Activated naive CD4-positive, alpha-beta T cell treated with anti-CD3 and anti-CD28 coated beads, Interleukin-2, amount 50 U/mL, for 24 hours (primary cell): ENCODE measurements around the gene CCR6.

Source experiments
- H3K27ac Mint-ChIP-seq: one replicate; pipeline ENCODE4 v1.8.0; 2021; ENCODE audit warnings: mild to moderate bottlenecking, mixed read lengths
- H3K27me3 Mint-ChIP-seq: one replicate; pipeline ENCODE4 v1.8.0; 2021; ENCODE audit warnings: mixed read lengths
- H3K36me3 Mint-ChIP-seq: one replicate; pipeline ENCODE4 v1.8.0; 2021; ENCODE audit warnings: mixed read lengths
- H3K4me1 Mint-ChIP-seq: one replicate; pipeline ENCODE4 v1.8.0; 2021; ENCODE audit warnings: mixed read lengths
- H3K4me3 Mint-ChIP-seq: one replicate; pipeline ENCODE4 v1.8.0; 2021; ENCODE audit warnings: mild to moderate bottlenecking, mixed read lengths
- H3K9me3 Mint-ChIP-seq: one replicate; pipeline ENCODE4 v1.8.0; 2021; ENCODE audit warnings: mixed read lengths

The CCR6 gene

DNA sequence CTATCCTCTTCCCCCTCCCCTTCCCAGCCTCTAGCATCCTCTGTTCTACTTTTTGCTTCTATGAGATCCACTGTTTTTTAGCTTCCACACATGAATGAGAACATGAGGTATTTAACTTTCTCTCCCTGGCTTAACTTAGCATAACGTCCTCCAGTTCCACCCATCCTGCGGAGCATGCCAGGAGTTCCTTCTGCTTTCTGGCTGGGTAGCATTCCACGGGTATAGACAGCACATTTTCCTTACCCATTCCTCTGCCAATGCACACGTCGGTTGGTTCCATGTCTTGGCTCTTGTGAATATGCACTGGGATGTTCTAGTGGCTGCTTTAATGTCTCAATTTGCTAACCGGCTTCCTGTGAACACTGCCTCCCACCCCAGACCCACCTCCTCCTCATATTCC is 13.2 kb upstream of the CCR6 start:
- peaks cover 11% of the 10 kb centered on the region for H3K4me1 Mint-ChIP-seq
- no peak overlapping the region for H3K4me3 Mint-ChIP-seq
- H3K27me3 Mint-ChIP-seq = no peaks in the 10 kb centered on the region
- no peak overlapping the region for H3K27ac Mint-ChIP-seq
- no peaks in the 10 kb centered on the region for H3K9me3 Mint-ChIP-seq
- H3K36me3 Mint-ChIP-seq = no peaks in the 10 kb centered on the region

DNA sequence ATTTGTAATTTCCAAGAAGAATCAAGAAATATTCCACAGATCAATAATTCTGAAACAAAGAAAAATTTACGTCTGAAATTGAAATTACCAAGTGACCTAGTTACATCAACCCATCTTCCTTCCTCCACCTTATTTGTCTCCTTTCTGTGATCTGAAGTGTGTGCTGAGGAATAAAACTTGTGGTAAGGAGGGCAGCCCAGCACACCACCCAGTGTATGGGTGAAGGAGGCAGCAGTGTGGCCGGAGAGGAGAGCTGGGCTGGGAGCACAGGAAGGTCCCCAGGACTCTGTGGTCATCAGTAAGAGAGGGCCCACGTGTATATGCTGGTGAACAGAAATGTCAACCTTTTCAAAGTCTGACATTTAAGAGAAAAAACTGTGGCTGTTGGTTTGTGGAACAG is 11.3 kb upstream of the CCR6 start:
- peaks cover 11% of the 10 kb centered on the region for H3K4me1 Mint-ChIP-seq

DNA sequence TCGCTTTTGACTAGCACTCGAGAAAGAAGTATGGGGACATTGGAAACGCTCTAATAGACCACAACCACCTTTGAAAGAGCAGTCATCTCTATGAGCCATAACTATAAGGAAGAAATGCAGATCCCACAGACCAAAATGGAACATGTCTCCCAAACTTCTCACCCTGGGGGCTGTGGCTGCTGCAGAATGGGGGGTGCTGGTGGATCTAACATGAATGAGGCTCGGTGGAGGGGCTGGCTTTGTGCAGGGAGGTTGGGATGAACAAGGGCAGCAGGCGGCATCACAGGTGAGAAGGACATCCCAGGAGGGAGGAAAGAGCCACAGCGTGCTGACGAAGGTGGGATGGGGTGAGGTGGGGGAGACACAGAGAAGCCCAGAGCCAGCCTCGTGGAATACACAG is 10.5 kb upstream of the CCR6 start:
- H3K27me3 Mint-ChIP-seq = no peaks in the 10 kb centered on the region
- no peak overlapping the region for H3K27ac Mint-ChIP-seq
- no peak overlapping the region for H3K4me3 Mint-ChIP-seq
- H3K9me3 Mint-ChIP-seq = no peaks in the 10 kb centered on the region
- peaks cover 11% of the 10 kb centered on the region for H3K4me1 Mint-ChIP-seq
- no peaks in the 10 kb centered on the region for H3K36me3 Mint-ChIP-seq

More for the DNA sequence above, 11.3 kb upstream of the CCR6 start:
- H3K27me3 Mint-ChIP-seq = no peaks in the 10 kb centered on the region
- H3K4me3 Mint-ChIP-seq = no peak overlapping the region
- H3K27ac Mint-ChIP-seq = no peak overlapping the region
- no peaks in the 10 kb centered on the region for H3K9me3 Mint-ChIP-seq
- H3K36me3 Mint-ChIP-seq = no peaks in the 10 kb centered on the region

DNA sequence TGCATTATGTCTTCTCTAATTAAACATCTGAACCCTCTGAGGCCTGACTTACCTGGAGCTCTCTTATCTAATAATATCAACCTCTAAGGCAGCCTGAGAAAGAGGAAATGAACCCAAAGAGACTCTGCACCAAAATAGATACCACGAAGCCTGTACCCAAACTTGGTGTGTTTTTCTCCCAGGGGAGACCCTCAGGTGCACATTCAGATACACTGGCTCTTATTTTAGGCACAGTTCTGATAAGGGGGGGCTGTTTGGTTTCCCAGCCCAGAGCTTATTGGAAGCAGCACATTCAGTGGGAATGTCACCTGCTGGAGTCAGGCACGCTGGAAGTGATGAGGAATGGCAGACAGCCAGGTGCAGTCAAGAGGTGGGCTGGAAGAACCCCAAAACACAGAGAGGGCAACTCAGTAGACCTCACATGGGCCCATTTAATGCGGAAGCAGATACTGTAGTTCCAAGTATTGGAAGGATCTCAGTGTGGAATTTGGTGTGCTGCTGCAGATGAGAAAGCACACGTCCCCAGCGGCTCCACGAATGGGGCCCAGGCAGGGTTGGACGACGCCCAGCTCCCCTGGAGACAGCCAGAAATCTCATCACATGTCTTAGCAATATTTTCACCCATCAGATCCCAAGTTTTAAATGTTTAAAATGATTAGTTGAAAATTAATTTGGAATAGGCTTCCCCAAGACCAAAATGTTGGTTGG is 9.7 kb upstream of the CCR6 start:
- Mint-ChIP-seq H3K4me1 (peaks cover 11% of the 10 kb centered on the region), H3K27me3 (no peaks in the 10 kb centered on the region), H3K27ac (no peak overlapping the region), H3K9me3 (no peaks in the 10 kb centered on the region), H3K36me3 (no peaks in the 10 kb centered on the region), H3K4me3 (no peak overlapping the region)

DNA sequence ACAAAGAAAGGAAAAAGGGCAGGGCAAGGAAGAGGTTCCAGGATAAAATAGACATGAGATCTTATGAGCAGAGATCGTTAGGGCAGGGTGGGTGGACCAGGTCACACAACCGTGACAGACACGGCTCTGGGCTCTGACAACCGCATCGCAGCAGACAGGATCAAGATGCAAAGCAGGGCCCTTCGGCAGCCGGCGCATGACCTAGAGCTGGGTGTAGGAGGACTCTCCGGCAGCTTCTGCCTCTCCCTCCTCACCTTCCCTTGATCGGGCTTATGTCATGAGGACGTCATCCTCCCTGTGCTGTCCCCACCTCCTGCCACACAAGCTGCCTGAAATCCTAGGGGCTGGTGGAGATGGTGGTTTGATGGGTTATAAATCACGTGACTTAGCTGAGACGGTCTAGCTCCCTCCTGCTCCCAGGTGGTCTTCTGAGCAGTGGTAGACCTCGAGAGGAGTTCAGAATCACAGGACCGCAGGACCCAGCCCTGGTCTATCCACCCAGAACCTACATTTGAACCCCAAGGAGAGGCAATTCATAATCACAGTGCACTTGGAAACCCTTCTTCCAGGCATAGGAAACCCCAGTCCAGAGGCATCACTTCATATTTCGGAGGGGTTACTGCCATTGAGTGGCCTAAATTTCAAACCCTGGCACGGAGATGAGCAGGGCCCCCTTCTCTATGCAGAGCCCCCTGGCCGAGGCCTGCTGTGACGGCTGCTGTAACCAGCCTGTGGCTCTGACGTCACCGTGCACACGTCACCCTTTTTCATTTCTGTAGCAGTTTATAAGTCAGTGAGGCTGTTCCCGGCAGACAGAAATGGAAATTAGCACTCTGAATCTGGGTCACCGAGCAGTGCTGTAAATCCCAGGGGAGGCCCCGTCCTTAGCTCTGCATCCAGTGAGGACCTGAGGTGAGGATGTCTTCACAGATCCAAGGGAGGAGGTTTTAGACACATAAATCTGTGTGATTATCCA is 8.7 kb upstream of the CCR6 start:
- Mint-ChIP-seq H3K4me1 (peaks cover 21% of the 10 kb centered on the region), H3K4me3 (no peak overlapping the region), H3K9me3 (no peaks in the 10 kb centered on the region), H3K36me3 (no peaks in the 10 kb centered on the region), H3K27me3 (no peaks in the 10 kb centered on the region), H3K27ac (no peak overlapping the region)

DNA sequence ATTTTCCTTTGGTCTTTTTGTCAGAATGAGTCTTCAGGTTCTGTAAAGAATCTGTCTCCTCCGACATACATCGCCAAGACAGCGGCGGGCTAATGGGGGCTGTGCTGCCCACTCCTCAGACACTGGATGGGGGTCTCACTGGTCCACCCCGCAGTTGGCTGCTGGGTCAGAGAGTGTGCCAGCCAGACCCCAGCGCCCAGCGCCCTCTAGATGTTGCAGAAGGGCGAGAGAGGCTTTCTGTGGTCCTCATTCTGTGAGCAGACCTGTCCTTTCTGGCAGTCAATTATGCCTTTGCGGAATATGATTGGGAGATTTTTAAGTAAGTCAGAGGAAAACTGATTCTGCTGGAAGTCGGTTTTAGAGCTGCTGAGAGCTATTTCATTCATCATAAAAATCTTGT is 7.8 kb upstream of the CCR6 start:
- Mint-ChIP-seq H3K4me3 (no peak overlapping the region), H3K9me3 (no peaks in the 10 kb centered on the region), H3K27me3 (no peaks in the 10 kb centered on the region), H3K27ac (no peak overlapping the region), H3K36me3 (no peaks in the 10 kb centered on the region), H3K4me1 (peaks cover 29% of the 10 kb centered on the region)

DNA sequence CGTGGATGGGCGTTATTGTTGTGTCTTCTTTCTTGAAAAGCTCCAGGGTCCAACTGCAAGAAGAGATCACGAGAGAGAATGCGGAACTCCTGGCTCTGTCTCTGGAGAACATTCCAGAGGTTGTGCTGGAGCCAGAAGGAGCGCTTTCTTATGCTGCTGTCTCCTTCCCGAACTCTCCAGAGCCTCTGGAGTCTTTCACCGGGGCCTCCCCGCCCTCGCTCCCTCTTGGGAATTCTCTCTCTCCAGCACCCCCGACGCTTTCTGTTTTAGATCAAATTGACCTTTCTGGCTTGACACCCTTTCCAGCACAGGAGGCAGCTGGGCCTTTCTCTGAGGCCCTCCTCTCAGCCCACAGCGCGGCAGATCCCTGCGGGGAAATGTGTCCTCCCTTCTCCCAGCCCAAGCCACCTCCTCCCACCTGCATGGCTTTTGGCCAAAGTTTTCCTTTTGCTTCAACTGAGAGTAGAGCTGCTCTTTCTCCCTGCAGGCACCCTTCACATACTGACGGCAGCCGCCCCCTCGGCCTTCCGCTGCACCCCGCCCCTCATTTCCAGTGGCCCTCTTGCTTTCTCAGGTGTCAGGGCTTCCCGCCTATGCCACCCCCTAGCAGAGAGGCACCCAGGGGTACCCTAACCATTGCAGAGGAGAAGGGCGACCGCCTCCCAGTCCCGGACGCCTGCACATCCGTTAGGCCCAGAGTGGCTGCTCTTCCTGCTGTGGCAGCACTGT is 6.6 kb upstream of the CCR6 start:
- H3K27ac Mint-ChIP-seq = no peak overlapping the region
- H3K4me3 Mint-ChIP-seq = no peak overlapping the region

DNA sequence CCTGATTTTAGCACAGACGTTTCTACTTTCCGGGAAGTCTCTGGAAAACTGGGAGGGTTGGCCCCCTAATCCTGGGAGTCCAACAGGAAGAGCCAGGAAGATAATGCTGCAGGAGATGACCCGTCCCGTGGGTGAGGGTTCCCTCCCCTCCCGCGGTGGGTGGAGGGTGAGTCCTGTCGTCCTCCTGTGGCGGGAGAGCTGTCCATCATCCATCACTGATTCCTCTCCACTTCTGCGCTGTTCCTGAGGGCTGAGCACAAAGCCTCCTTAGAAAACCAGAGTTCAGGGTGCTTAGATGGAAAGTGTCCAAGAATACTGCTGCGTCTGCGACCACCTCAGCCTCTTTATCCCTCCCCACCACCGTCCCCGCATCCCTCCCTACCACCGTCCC is 6.1 kb upstream of the CCR6 start:
- no peak overlapping the region for H3K27ac Mint-ChIP-seq

More for the DNA sequence above, 6.6 kb upstream of the CCR6 start:
- Mint-ChIP-seq H3K27me3 (no peaks in the 10 kb centered on the region), H3K36me3 (no peaks in the 10 kb centered on the region), H3K9me3 (no peaks in the 10 kb centered on the region), H3K4me1 (peaks cover 41% of the 10 kb centered on the region)

DNA sequence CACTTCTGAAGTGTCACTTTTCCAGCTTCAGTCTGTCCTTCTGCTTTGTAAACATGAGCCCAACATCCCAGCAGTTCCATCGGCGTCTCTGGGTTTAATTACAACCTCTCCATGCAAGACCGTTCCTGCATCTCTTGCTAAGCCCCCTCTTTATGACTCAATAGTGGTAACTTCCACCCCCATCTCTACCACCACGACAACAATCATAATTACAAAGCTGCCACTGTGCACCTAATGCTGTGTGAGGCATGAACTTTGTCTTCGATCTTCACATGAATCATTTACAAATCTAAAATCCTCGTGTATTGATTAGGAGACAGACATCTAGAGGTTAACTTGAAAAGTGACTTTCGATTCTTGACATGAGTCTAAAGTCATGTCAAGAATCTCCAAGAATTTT is 4.9 kb upstream of the CCR6 start:
- no peak overlapping the region for H3K27ac Mint-ChIP-seq
- H3K4me3 Mint-ChIP-seq = no peak overlapping the region
- no peaks in the 10 kb centered on the region for H3K9me3 Mint-ChIP-seq
- no peaks in the 10 kb centered on the region for H3K27me3 Mint-ChIP-seq
- H3K4me1 Mint-ChIP-seq = peaks cover 48% of the 10 kb centered on the region
- H3K36me3 Mint-ChIP-seq = no peaks in the 10 kb centered on the region

More for the DNA sequence above, 6.1 kb upstream of the CCR6 start:
- Mint-ChIP-seq H3K9me3 (no peaks in the 10 kb centered on the region), H3K27me3 (no peaks in the 10 kb centered on the region), H3K4me3 (no peak overlapping the region), H3K36me3 (no peaks in the 10 kb centered on the region), H3K4me1 (peaks cover 47% of the 10 kb centered on the region)

DNA sequence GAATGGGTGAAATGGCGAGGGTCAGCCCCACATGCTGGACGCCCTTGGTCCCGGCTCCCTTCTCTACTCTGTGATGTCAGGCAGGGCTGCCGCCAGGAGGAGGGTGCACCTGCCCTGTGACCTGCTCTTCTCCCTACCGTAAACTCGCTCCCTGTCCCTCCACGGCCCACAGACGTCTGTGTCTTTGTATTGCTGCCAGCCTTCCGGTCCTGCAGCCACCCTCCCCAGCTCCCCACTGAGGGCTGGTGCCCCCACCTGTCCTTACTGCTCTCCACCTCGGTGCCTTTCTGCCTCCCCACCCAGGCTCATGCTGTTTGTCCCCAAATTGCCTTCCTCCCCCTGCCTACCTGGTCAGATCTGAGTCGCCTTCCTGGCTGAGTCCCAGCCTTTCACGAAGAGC is 4.1 kb upstream of the CCR6 start:
- no peak overlapping the region for H3K4me3 Mint-ChIP-seq
- H3K4me1 Mint-ChIP-seq = peaks cover 53% of the 10 kb centered on the region
- no peaks in the 10 kb centered on the region for H3K27me3 Mint-ChIP-seq
- H3K27ac Mint-ChIP-seq = peak overlapping the region; percentile 86
- no peaks in the 10 kb centered on the region for H3K9me3 Mint-ChIP-seq
- H3K36me3 Mint-ChIP-seq = no peaks in the 10 kb centered on the region

DNA sequence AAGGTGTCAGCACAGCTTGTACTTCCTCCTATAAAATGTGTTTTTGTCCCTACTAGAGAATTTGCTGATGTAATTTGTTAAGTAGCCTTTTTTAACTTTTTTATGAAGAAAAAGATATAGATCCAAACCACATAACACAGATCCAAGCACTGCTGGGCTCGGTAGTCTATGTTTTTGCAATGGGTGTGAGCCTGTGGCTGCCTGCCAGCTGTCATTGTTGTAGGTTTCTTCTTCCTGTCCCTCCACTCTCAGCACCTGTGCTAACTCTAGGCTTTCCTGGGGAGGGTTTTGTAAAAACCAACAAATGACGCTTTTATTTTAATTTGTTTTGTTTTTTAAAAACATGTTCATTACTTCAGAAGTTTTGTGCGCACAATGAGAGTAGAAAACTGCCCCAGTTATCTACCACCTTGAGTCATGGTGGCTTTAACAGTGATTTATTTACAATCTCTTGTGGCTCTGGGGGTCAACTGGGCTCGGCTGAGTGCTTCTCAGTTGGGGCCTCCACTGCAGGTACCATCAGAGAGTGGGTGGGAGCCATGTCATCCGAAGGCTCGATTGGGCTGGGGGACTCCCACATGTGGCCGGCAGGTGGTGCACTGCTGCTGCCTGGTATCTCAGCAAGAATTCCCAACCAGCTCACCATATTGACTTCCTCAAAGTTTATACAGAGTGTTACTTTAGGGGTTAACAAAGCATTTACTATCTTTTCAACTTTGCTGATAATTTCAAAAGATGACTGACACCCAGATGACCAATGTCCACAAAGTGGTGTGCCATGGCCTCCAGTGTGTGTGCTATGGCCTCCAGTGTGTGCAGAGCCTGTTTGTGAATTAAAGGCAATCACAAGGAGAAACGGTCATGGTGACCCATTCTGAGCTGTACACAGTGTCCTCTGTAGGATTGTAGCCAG is 3.0 kb upstream of the CCR6 start:
- Mint-ChIP-seq H3K9me3 (no peaks in the 10 kb centered on the region), H3K4me1 (peaks cover 53% of the 10 kb centered on the region), H3K36me3 (no peaks in the 10 kb centered on the region), H3K27ac (no peak overlapping the region), H3K4me3 (no peak overlapping the region), H3K27me3 (no peaks in the 10 kb centered on the region)

DNA sequence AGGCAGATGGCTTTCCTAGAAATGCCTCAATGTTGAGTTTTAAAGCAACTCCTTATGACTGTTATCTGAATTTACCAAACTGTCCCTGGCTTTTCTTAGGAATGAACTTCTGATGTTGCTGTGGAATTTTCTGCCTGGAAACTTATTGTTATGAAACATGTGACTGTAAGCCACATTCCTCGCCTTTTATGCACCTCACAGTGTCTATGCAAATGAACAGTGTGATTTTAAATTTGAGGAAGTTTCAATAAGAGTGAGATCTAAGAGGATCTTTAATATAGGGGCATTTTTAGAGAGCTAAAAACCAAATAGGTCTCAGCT is 2.4 kb upstream of the CCR6 start:
- Mint-ChIP-seq H3K4me3 (no peak overlapping the region), H3K36me3 (no peaks in the 10 kb centered on the region), H3K27me3 (no peaks in the 10 kb centered on the region), H3K27ac (no peak overlapping the region), H3K9me3 (no peaks in the 10 kb centered on the region), H3K4me1 (peaks cover 53% of the 10 kb centered on the region)

DNA sequence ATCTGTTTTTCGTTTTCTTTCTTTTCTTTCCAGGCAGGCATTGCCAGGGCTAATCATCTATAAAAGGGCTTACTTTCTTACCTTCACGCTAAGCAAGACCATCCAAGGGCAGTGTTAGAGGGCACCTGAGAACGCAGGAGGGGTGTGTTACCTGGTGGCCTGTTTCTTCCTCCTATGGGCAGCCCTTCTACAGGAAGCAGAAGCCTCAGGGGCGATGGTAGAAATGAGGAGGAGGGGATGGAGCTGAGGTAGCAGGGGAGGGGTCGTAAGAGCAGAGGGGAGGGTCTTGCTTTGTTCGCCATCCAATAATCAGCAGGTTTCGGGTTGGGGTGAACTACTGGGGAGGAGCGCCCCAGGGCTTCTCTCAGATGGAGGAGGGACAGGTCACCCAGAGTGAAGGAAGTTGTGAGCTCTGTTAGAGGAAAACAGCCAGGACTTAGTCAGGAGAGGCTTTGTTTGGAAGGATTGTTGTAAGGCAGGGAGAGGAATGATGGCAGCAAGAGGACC is 1.5 kb upstream of the CCR6 start:
- H3K4me1 Mint-ChIP-seq = peaks cover 53% of the 10 kb centered on the region
- H3K36me3 Mint-ChIP-seq = no peaks in the 10 kb centered on the region
- H3K27me3 Mint-ChIP-seq = no peaks in the 10 kb centered on the region
- no peak overlapping the region for H3K4me3 Mint-ChIP-seq
- H3K27ac Mint-ChIP-seq = no peak overlapping the region
- H3K9me3 Mint-ChIP-seq = no peaks in the 10 kb centered on the region

DNA sequence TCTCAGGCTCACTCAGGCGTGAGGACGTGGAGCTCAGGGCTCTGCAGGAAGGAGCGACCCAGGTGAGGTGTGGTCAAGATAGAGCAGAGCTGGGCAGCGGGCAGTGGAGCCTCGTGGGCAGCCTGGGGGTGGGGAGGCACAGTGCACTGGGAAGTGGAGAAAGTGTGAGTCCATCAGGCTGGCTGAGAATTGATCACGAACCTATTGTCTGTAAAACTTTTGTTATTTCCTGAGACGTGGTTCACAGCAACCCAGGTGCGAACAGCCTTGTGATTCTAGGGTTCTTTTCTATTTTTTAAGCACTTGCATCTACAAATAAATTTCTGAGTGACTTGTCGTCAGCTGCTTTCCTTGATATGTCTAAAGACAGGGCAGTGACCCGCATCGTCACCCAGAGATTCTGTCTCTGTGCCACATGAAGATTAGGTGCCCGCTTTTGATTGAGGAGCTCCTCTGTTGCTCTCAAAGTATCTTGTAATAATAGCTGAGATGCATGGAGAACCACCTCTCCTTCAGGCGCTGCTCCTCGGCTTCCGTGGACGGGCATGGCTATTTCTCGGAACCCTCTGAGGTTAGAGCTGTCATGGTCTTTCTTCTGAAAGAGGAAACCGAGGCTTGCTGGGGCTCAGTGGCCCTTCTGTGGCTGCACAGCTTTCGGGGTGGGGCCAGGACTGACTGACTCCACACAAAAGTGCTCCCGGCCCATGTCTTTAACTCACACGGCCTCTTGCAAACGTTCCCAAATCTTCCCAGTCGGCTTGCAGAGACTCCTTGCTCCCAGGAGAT is 662 bp upstream of the CCR6 start:
- Mint-ChIP-seq H3K9me3 (no peaks in the 10 kb centered on the region), H3K27ac (no peak overlapping the region), H3K27me3 (no peaks in the 10 kb centered on the region), H3K4me1 (peaks cover 53% of the 10 kb centered on the region), H3K36me3 (no peaks in the 10 kb centered on the region), H3K4me3 (peak overlapping the region; percentile 57)
